KG1 (cell line): ENCODE data around the gene TNFRSF18.
"Not testable (repeated sequence)": the region's sequence is repeated elsewhere in the genome, so short reads cannot be mapped to it uniquely, and the experiment has no call there.

ENCODE experiments used
- DNase-seq: peaks from one replicate; lab custom pipeline; 2025; lab: John Stamatoyannopoulos, UW

TNFRSF18 gene

GRCh38 chr1:1179346-1179982 lies 26.9 kb downstream of the TNFRSF18 start:
- DNase-seq = no peak

GRCh38 chr1:1178794-1179331 lies 27.5 kb downstream of the TNFRSF18 start:
- DNase-seq = no peak

- no peak for DNase-seq
These were observed 28.8 kb downstream of the TNFRSF18 start for GRCh38 chr1:1177452-1178206.

- no peak for DNase-seq
These were observed 29.5 kb downstream of the TNFRSF18 start for GRCh38 chr1:1176931-1177330.

- not testable (repeated sequence) for DNase-seq
These were observed 30.2 kb downstream of the TNFRSF18 start for GRCh38 chr1:1176063-1176761.

GRCh38 chr1:1175221-1176062 lies 30.9 kb downstream of the TNFRSF18 start:
- no peak for DNase-seq

GRCh38 chr1:1173793-1174415 lies 32.5 kb downstream of the TNFRSF18 start, which contains the start of gene TTLL10:
TTLL10 (plus strand) TSS chr1:1173880; CDS start chr1:1179216, 5,336 bp downstream.
- no peak for DNase-seq

GRCh38 chr1:1173061-1173792 lies 33.2 kb downstream of the TNFRSF18 start:
- DNase-seq = no peak

GRCh38 chr1:1171546-1172340 lies 34.6 kb downstream of the TNFRSF18 start:
- no peak for DNase-seq

GRCh38 chr1:1171161-1171545 lies 35.2 kb downstream of the TNFRSF18 start:
- no peak for DNase-seq

GRCh38 chr1:1170215-1171091 lies 35.9 kb downstream of the TNFRSF18 start:
- DNase-seq = no peak

- no peak for DNase-seq
These were observed 36.8 kb downstream of the TNFRSF18 start for GRCh38 chr1:1169429-1170214.

- no peak for DNase-seq
These were observed 37.7 kb downstream of the TNFRSF18 start for GRCh38 chr1:1168451-1169411.

GRCh38 chr1:1167841-1168450 lies 38.4 kb downstream of the TNFRSF18 start:
- no peak for DNase-seq

GRCh38 chr1:1167398-1167821 lies 39.0 kb downstream of the TNFRSF18 start:
- no peak for DNase-seq
